CD1c-positive myeloid dendritic cell (primary cell): ENCODE measurements around the gene ABHD8.
A peak's percentile ranks its signal among the peaks of the same experiment; 100 is the strongest.

ENCODE experiments used
- DNase-seq: peaks from one replicate; pipeline ENCODE4 v3.0.0-alpha.2; 2016; ENCODE audit errors: extremely low spot score

ABHD8 gene

DNA sequence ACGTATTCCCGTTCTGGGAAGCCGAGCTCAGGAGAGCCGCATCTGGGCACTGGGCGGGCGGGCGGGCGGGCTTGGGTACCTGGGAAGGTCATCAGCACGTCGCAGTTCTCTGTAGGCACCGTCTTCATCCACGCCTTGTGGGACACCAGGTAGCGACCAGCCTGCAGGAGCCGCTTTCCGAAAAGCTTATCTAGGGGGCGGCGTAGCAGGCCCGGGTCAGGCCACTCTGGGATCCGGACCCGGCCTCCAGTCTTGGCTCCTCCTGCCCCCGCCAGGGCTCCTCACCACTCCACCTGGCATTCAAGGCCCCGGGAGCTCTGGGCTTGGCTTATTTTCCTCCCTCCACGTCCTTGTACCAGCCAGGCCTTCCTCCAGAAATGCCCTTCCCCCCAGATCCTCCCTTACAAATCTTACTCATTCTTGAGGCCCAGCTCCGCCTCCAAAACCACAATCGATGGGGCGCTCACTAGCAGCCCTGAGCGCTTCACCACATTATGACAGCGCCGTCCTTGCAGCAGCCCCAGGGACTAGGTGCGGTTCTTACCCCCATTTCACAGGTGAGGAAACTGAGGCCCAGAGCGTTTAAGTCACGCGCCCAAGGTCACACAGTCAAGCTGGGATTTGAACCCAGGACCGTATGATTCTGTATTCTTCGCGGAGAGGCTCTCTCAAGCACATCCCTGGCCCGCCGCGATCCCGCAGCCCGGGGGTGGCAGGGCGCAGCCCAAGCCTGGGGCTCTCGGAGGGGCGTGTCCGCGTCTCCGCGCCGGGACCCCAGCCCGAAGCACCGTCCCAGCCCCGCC, 30.6 kb upstream of the ABHD8 start:
- DNase-seq, result peak; percentile 76

DNA sequence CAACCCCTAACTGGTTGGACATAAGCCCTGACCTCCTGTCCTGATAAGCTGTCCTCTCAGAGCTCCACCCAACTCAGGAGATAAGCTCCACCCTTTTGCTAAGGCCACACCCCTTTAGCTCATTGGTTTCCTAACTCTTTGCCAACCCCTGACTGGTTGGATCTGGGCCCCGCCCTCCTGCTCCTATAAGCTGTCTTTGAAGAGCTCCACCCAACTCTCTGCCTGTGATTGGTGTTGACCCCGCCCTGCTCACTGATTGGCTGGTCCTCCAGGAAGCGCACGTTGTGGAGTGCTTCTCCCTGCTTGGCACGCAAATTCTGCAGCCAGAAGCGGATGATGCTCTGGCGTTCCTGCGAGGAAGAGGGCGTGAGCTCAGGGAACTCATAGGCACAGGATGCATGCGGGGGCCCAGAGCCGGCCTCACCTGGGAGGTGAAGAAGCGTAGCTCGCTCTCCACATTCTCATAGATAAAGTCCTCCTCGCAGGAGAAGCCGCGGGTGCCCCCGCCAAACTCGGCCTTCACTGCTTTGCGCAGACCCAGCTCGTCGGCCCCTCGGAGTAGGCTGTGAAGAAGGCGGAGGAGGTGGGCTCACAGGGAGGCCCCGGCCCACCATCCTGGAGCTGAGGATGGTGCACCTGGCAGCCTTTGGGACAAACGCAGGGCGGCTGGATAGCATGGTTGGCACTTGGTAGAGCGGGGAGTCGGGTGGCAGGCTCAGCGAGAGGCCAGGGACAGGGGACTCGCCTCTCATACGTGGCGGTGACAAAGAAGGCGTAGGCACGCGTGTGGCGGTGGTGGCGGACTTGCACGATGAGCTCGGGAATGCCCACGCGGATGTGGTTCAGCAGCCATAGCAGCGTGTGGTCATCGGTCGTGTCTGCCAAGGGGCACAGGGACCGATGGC, 29.7 kb upstream of the ABHD8 start:
- peak; percentile 65 for DNase-seq

GRCh38 chr19:17332360-17332676, 29.1 kb upstream of the ABHD8 start:
- DNase-seq, result no peak

- no peak for DNase-seq
Observed at GRCh38 chr19:17331045-17331558, 27.9 kb upstream of the ABHD8 start.

GRCh38 chr19:17330262-17331044, 27.2 kb upstream of the ABHD8 start:
- no peak for DNase-seq

- DNase-seq, result no peak
Observed at GRCh38 chr19:17329366-17330261, 26.4 kb upstream of the ABHD8 start.

DNA sequence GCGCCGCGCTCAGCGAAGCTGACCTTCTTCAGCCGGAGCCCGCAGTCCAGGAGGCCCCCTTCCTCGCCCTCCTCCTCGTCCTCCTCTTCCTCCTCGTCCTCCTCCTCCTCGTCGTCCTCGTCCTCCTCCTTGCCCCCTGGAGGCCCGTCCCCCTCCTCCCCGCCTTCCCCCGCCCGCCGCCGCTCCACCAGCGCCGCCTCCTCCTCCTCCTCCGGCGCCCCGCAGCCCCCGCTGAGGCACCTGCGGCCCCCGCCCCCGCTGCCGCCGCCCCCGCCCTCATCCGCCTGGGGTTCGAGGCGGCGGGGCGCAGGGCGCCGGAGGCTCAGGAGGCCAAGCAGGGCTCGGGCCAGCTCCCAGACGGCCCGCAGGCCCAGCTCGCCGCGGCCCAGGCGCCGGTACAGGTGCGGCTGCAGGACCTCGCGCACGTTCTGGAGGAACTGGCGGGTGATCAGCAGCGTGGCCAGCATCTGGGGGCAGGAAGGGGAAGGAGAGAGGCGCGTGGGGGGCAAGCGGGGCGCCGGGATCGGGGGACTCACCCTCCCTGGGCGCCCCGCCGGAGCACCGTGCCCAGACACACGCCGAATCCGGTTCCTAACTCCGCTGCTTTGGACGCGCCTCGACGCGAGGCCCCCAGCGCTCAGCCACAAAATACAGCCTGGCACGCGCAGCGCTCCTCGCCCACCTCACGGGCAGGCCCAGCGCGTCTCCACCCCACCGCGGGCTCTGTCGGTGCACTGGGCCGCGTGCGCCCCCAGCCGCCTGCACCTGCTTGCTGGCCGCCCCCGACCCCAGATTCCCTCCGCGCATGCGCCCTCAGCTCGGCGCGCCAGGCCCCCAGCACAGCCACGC, 25.5 kb upstream of the ABHD8 start:
- DNase-seq, result no peak

- peak; percentile 72 for DNase-seq
Observed at GRCh38 chr19:17327654-17328516, 24.7 kb upstream of the ABHD8 start.

DNA sequence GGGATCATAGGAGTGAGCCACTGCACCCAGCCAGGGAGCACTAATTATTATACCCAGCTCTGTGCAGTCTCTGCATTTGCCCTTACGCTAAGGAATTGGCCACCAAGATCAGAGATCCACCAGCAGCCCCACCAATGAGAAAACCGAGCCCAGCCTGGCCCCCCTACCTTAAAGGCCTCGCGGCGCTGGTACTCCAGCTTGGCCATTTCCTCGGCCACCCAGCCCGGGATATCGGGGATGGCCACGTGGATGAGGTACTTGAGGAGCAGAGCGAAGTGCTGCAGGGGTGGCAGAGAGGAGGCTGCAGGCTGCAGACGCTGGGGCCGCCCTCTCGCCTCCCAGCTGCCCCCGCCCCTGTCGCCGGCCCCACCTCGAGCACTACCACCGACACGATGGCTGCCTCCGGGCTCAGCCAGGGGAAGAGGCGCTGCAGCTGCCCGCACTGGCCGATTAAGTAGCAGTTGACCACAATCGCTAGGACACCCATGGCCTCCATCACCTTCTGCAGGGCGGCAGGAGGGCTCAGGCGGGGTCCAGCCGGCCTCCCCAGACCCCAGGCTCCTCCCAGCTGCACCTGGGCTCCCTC, 23.9 kb upstream of the ABHD8 start:
- DNase-seq, result no peak

DNA sequence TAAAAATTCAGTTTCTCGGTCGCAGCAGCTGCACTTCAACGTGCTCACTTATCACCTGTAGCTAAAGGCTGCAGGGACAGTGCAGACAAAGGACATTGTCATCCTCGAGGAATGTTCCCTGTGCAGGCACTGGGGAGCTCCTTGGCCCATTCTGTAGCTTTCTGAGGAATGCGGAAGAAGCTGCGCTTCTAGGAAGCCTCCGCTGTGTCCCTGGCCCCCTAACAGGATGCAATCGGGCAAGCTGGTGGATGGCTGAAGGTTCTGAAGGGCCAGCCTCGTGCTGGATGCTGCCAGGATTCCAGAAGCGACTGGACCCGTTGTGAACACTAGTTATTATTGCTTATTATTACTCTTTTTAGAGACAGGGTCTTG, 23.4 kb upstream of the ABHD8 start:
- DNase-seq, result no peak

GRCh38 chr19:17325881-17326594, 22.8 kb upstream of the ABHD8 start:
- DNase-seq, result no peak

DNA sequence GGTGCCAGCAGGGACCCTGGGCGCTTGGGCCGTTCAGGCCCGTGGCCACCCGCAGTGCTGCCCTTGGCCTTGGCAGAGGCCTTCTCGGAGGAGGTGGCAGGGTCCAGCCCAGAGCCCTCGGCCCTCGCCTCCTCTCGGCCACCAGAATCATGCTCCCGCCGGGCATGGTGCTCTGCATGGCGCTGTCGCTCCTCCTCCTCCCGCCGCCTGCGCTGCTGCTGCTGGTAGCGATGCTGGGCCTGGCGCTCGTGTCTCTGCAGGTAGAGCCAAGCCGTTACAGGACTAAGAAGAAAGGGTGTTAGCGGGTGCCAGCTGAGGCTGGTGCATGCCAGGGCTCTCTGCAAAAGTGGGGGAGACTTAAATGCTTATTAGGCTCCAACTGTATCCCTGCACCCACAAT, 21.9 kb upstream of the ABHD8 start:
- no peak for DNase-seq

DNA sequence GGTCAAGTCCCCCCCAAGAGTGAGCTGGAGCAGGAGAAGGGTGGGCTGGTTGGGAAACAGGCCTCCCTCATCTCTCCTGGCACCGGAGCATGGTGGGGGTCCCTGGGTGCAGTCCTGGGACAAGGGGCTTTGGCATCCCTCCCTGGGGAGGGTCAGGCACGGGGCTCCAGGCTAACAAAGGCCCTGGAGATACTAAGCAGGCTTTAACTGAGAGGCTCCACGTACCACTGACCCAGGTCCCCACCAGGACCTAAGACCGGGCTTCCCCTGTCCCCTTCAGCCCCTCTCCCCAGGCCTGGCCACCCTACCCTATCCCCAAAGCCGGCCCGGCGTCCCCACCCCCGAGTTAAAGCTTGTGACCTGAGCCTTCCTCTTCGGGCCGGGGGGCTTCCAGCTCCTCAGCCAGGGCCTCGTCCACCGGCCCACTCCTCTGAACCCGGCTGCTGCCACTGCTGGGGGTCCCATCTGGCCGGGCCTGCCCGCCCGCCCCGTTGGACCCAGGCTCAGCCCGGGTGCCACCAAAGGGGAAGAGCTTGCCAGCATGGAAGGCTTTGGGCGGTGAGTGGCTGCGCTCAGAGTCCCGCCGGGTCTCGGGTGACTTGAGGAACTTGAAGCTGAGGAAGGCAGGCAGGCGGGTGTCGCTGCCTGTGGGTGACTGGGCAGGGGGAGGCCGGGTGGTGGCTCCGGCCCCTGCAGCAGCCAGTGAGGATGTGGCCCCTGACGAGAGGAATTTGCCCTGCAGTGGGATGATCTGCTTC, 21.3 kb upstream of the ABHD8 start:
- DNase-seq, result no peak

DNA sequence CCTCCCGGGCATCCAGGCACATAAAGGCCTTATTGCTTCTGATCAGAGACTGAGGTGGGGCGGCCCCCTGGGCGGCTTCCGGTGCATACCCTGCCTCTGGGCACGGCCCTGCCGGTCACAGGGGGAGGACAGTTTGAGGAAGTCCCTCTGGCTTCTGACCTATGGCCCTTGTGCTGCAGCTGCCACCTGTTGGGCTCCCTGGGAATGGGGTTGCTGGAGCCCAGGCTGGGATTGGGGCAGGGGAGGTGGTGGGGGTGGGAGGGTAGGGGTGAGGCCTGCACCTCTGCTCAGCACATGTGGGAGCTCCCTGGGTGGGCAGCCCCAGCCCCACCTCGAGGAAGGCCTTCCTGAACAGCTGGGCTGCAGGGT, 20.7 kb upstream of the ABHD8 start:
- no peak for DNase-seq

GRCh38 chr19:17323300-17323963, 20.2 kb upstream of the ABHD8 start:
- DNase-seq, result no peak

- no peak for DNase-seq
Observed at GRCh38 chr19:17322854-17323253, 19.6 kb upstream of the ABHD8 start.
